HepG2 (cell line): ENCODE data around the gene MCM3AP. TPM values are rescaled to one million over a fixed set of nuclear protein-coding genes. Genes with fewer than 3 reads are reported as not detected.

ENCODE experiments used
- ASH2L ChIP-seq: fragments of 300-600, 200-600 bp; sonication (generic); IDR thresholded peaks from 2 replicates; pipeline ENCODE4 v1.7.0; 2017; ENCODE audit warnings: low read depth, mild to moderate bottlenecking, moderate library complexity, mixed read lengths, low read length; ENCODE audit not compliant: insufficient read length
- ATF7-NPFF ChIP-seq: sonication (generic); formaldehyde crosslinking; IDR thresholded peaks from 2 replicates; pipeline ENCODE4 v1.8.1; 2023; ENCODE audit warnings: mild to moderate bottlenecking, low read depth, missing genetic modification reagents, moderate library complexity
- DNMT1 ChIP-seq: sonication (generic); formaldehyde crosslinking; IDR thresholded peaks from 2 replicates; pipeline ENCODE4 v1.5.1; 2020; ENCODE audit warnings: mild to moderate bottlenecking, missing genetic modification reagents
- FOXA3 ChIP-seq: IDR thresholded peaks from 2 replicates; pipeline ENCODE4 v1.6.1; 2016; ENCODE audit warnings: missing genetic modification reagents, missing compliant biosample characterization
- FOXP1 ChIP-seq, 2 experiments: fragments of 450-650 bp in 1 of 2; IDR thresholded peaks; 2 replicates each; pipeline ENCODE4 v1.6.1; 2017 to 2018; ENCODE audit warnings: antibody characterized with exemption in 1 of 2
- GABPA ChIP-seq, 2 experiments: IDR thresholded peaks; 2 replicates each; pipeline ENCODE4 v1.6.1; 2011 to 2016; ENCODE audit warnings: low read depth in 2 of 2, low read length in 1 of 2, missing biosample characterization in 1 of 2, missing genetic modification characterization in 1 of 2
- HNRNPK ChIP-seq: fragments of 200-400 bp; formaldehyde crosslinking; IDR thresholded peaks from 2 replicates; pipeline ENCODE4 v1.6.1; 2018; ENCODE audit warnings: low read length, low read depth, moderate library complexity, mild to moderate bottlenecking; ENCODE audit not compliant: poor library complexity, severe bottlenecking
- MTF1 ChIP-seq: sonication (generic); formaldehyde crosslinking; IDR thresholded peaks from 2 replicates; pipeline ENCODE4 v1.5.0; 2020; ENCODE audit warnings: missing genetic modification reagents
- NFKB2 ChIP-seq: sonication (generic); formaldehyde crosslinking; IDR thresholded peaks from 2 replicates; pipeline ENCODE4 v1.4.0; 2020; ENCODE audit warnings: missing genetic modification reagents, borderline replicate concordance
- NPAS2 ChIP-seq: sonication (generic); formaldehyde crosslinking; IDR thresholded peaks from 2 replicates; pipeline ENCODE4 v1.8.0; 2022; ENCODE audit warnings: mild to moderate bottlenecking, missing genetic modification reagents, borderline replicate concordance
- PCBP1 ChIP-seq: fragments of 200-400 bp; formaldehyde crosslinking; IDR thresholded peaks from 2 replicates; pipeline ENCODE4 v1.6.1; 2017; ENCODE audit warnings: mild to moderate bottlenecking, low read depth, low read length, borderline replicate concordance
- SIN3A ChIP-seq: IDR thresholded peaks from 2 replicates; pipeline ENCODE4 v1.6.1; 2011; ENCODE audit warnings: low read depth, mild to moderate bottlenecking, control low read depth, low read length, borderline replicate concordance
- SMAD1 ChIP-seq: sonication (generic); formaldehyde crosslinking; IDR thresholded peaks from 2 replicates; pipeline ENCODE4 v1.4.0; 2020; ENCODE audit warnings: missing genetic modification reagents, low read depth, mild to moderate bottlenecking, borderline replicate concordance
- TCF7L2 ChIP-seq: IDR thresholded peaks from 2 replicates; pipeline ENCODE4 v1.6.1; 2011; ENCODE audit warnings: mild to moderate bottlenecking, low read depth, low read length, moderate library complexity
- THAP11 ChIP-seq: IDR thresholded peaks from 2 replicates; pipeline ENCODE4 v1.6.1; 2016; ENCODE audit warnings: missing biosample characterization, missing genetic modification reagents
- ZBTB21 ChIP-seq: sonication (generic); formaldehyde crosslinking; IDR thresholded peaks from 2 replicates; pipeline ENCODE4 v1.4.0; 2020; ENCODE audit warnings: missing genetic modification reagents
- ZNF121 ChIP-seq: sonication (generic); formaldehyde crosslinking; IDR thresholded peaks from 2 replicates; pipeline ENCODE4 v1.5.0; 2020; ENCODE audit warnings: mild to moderate bottlenecking, missing genetic modification reagents
- ZNF260 ChIP-seq: sonication (generic); formaldehyde crosslinking; IDR thresholded peaks from 2 replicates; pipeline ENCODE4 v1.4.0; 2020; ENCODE audit warnings: missing genetic modification reagents, low read depth, mild to moderate bottlenecking, borderline replicate concordance
- ZNF782 ChIP-seq: sonication (generic); formaldehyde crosslinking; IDR thresholded peaks from 2 replicates; pipeline ENCODE4 v1.4.0; 2020; ENCODE audit warnings: missing genetic modification reagents, mild to moderate bottlenecking, borderline replicate concordance
- polyA plus RNA-seq, 8 experiments: library from polyadenylated mRNA; depleted of rRNA in 3 of 8; stranded (reverse) in 7 of 8; unstranded in 1 of 8; fragments of >200 nt; fragmentation: Illumina TruSeq in 4 of 8; extraction: Trizol in 4 of 8; gene quantifications; 2 replicates each; pipeline versions ENCODE4 v1.2.1 to v1.2.3, GENCODE V29; 2011 to 2016; ENCODE audit warnings: low read depth in 4 of 8, missing spikeins in 1 of 8, mixed read lengths in 1 of 8; ENCODE audit not compliant: insufficient read depth in 1 of 8
- total RNA-seq, 5 experiments: library from RNA; depleted of rRNA; stranded (reverse); fragments of >200 nt; fragmentation: Illumina TruSeq; extraction: Trizol; gene quantifications; 2 replicates each; pipeline ENCODE4 v1.2.3, GENCODE V29; 2016; ENCODE audit warnings: low read depth in 1 of 5
- TF ChIP-seq, protein P1 (sequence below): sonication (generic); formaldehyde crosslinking; IDR thresholded peaks from 2 replicates; pipeline ENCODE4 v1.4.0; 2020; ENCODE audit warnings: missing genetic modification reagents
- TF ChIP-seq, protein P2 (sequence below): sonication (generic); formaldehyde crosslinking; IDR thresholded peaks from 2 replicates; pipeline ENCODE4 v1.5.0; 2020; ENCODE audit warnings: mild to moderate bottlenecking, low read depth, missing genetic modification reagents, borderline replicate concordance
- TF ChIP-seq, protein P3 (sequence below): sonication (generic); formaldehyde crosslinking; IDR thresholded peaks from 2 replicates; pipeline ENCODE4 v1.4.0; 2020; ENCODE audit warnings: mild to moderate bottlenecking, missing genetic modification reagents
- TF ChIP-seq, protein P4 (sequence below): sonication (generic); formaldehyde crosslinking; conservative IDR thresholded peaks from 2 replicates; pipeline ENCODE4 v1.4.0; 2020; ENCODE audit warnings: missing genetic modification reagents

The MCM3AP gene
- total and polyA plus RNA-seq, 2 of the 13 experiments (the other 11 are each of a cell fraction or from before 2014, with no cell fraction given) = 27.0 to 54.7 TPM

DNA sequence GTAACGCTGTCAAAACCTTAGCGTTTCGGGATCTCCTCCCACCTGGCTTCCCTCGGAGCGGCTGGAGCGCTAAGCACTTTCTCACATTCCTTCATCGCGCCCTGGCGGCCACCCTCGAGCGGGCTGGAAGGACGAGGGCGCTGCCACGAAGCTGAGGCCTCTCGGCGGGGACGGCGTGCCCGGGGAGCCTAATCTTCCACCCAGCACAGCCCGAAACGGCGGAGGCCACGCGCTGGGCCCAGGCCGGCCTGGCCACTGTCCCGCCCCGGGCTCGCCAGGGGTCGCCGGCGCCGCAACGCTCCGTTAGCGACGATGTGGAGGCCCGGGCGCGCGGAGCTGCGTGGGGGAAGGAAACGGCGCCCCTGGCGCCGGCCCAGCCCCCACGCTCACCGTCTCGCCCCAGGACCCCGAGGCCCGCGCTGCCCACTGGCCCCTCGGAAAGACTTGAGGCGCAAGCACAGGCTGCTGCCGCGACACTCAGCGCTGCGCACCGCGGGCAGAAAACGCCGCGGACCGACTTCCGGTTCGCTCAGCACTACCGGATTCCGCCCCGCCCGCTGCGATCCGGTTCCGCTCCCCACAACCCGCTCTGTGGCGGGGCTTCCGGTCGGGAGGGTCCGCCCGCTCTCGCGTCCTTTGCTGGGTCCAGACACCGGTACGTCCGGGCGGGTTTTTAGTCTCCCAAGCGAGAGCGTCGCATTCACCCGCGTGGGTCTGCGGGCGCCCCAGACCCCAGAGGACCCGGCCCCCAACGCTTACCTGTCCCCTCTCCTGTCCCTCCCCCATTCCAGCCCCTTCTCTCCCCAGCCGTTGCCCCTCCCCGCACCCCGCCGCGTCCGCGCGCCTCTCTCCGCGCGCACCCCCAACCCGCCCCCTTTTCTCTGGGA lies 593 bp upstream of the MCM3AP start, which contains the start of gene YBEY (continued):
- TF ChIP-seq SMAD1 (CRISPR knock-in tag) = peak; percentile 85; the same call in 1 of the 2 replicates
- TF ChIP-seq, protein P1, sequence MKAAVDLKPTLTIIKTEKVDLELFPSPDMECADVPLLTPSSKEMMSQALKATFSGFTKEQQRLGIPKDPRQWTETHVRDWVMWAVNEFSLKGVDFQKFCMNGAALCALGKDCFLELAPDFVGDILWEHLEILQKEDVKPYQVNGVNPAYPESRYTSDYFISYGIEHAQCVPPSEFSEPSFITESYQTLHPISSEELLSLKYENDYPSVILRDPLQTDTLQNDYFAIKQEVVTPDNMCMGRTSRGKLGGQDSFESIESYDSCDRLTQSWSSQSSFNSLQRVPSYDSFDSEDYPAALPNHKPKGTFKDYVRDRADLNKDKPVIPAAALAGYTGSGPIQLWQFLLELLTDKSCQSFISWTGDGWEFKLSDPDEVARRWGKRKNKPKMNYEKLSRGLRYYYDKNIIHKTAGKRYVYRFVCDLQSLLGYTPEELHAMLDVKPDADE (CRISPR knock-in tag) = no peak
- TF ChIP-seq ZNF121 (CRISPR knock-in tag) = peak; percentile 37; the same call in 1 of the 2 replicates
- TF ChIP-seq FOXP1 (IDR thresholded peaks at IDR 0.05) = no peak
- TF ChIP-seq FOXP1 (CRISPR knock-in tag; IDR thresholded peaks at IDR 0.05) = no peak
- peak; percentile 52 for TF ChIP-seq FOXA3 (CRISPR knock-in tag)
- no peak for TF ChIP-seq NPAS2
- TF ChIP-seq MTF1 = no peak
- no peak; the same call in 1 of the 2 replicates for TF ChIP-seq ZBTB21 (CRISPR knock-in tag)
- peak; percentile 88 for TF ChIP-seq SIN3A
- peak; percentile 99 for TF ChIP-seq GABPA (IDR thresholded peaks at IDR 0.05; ENCODE audit: low read depth, low read length)
- TF ChIP-seq GABPA (CRISPR knock-in tag; IDR thresholded peaks at IDR 0.05; ENCODE audit: low read depth) = peak; percentile 94
- peak; percentile 98 for TF ChIP-seq HNRNPK
- peak; percentile 85; the same call in 1 of the 2 replicates for TF ChIP-seq NFKB2 (CRISPR knock-in tag)
- TF ChIP-seq THAP11 (CRISPR knock-in tag) = peak; percentile 93
- TF ChIP-seq ZNF260 (CRISPR knock-in tag) = no peak
- TF ChIP-seq, protein P2, sequence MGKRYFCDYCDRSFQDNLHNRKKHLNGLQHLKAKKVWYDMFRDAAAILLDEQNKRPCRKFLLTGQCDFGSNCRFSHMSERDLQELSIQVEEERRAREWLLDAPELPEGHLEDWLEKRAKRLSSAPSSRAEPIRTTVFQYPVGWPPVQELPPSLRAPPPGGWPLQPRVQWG (CRISPR knock-in tag) = no peak
- TF ChIP-seq PCBP1 = peak; percentile 94; the same call in 1 of the 2 replicates
- TF ChIP-seq ATF7-NPFF (CRISPR knock-in tag) = peak; percentile 87
- TF ChIP-seq, protein P3, sequence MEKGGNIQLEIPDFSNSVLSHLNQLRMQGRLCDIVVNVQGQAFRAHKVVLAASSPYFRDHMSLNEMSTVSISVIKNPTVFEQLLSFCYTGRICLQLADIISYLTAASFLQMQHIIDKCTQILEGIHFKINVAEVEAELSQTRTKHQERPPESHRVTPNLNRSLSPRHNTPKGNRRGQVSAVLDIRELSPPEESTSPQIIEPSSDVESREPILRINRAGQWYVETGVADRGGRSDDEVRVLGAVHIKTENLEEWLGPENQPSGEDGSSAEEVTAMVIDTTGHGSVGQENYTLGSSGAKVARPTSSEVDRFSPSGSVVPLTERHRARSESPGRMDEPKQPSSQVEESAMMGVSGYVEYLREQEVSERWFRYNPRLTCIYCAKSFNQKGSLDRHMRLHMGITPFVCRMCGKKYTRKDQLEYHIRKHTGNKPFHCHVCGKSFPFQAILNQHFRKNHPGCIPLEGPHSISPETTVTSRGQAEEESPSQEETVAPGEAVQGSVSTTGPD (CRISPR knock-in tag) = no peak
- peak; percentile 96 for TF ChIP-seq ASH2L
- no peak for TF ChIP-seq DNMT1 (CRISPR knock-in tag)
- no peak for TF ChIP-seq TCF7L2
- TF ChIP-seq, protein P4, sequence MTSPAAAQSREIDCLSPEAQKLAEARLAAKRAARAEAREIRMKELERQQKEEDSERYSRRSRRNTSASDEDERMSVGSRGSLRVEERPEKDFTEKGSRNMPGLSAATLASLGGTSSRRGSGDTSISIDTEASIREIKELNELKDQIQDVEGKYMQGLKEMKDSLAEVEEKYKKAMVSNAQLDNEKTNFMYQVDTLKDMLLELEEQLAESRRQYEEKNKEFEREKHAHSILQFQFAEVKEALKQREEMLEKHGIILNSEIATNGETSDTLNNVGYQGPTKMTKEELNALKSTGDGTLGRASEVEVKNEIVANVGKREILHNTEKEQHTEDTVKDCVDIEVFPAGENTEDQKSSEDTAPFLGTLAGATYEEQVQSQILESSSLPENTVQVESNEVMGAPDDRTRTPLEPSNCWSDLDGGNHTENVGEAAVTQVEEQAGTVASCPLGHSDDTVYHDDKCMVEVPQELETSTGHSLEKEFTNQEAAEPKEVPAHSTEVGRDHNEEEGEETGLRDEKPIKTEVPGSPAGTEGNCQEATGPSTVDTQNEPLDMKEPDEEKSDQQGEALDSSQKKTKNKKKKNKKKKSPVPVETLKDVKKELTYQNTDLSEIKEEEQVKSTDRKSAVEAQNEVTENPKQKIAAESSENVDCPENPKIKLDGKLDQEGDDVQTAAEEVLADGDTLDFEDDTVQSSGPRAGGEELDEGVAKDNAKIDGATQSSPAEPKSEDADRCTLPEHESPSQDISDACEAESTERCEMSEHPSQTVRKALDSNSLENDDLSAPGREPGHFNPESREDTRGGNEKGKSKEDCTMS = no peak
- TF ChIP-seq ZNF782 (CRISPR knock-in tag) = no peak
